IMR-90 (cell line): Measurements from ENCODE around the gene ZNF396.

Source experiments
- BHLHE40 ChIP-seq: fragments of 150-350 bp; IDR thresholded peaks from 2 replicates; pipeline ENCODE4 v1.6.1; 2016; ENCODE audit warnings: mild to moderate bottlenecking, low read depth, low read length
- CEBPB ChIP-seq: IDR thresholded peaks from 2 replicates; pipeline ENCODE4 v1.6.1; 2012; ENCODE audit warnings: low read depth, low read length, improper control_type of control experiment
- CTCF ChIP-seq: conservative IDR thresholded peaks from 2 replicates; pipeline ENCODE4 v1.5.1; 2012; ENCODE audit warnings: mild to moderate bottlenecking, low read depth, low read length, improper control_type of control experiment
- FOS ChIP-seq: fragments of 150-350 bp; IDR thresholded peaks from 2 replicates; pipeline ENCODE4 v1.6.1; 2016; ENCODE audit warnings: low read depth, low read length
- MAFK ChIP-seq: IDR thresholded peaks from 2 replicates; pipeline ENCODE4 v1.6.1; 2012; ENCODE audit warnings: low read depth, low read length, improper control_type of control experiment
- MXI1 ChIP-seq: IDR thresholded peaks from 2 replicates; pipeline ENCODE4 v1.6.1; 2012; ENCODE audit warnings: low read depth, mild to moderate bottlenecking, low read length, moderate library complexity, borderline replicate concordance
- POLR2A ChIP-seq: IDR thresholded peaks from 2 replicates; pipeline ENCODE4 v1.6.1; 2012; ENCODE audit warnings: mild to moderate bottlenecking, low read depth, low read length
- RAD21 ChIP-seq: IDR thresholded peaks from 2 replicates; pipeline ENCODE4 v1.6.1; 2012; ENCODE audit warnings: low read length, improper control_type of control experiment
- SMC3 ChIP-seq: fragments of 150-350 bp; IDR thresholded peaks from 2 replicates; pipeline ENCODE4 v1.6.1; 2016; ENCODE audit warnings: low read depth, mild to moderate bottlenecking, antibody characterized with exemption, low read length, moderate library complexity
- USF2 ChIP-seq: fragments of 150-350 bp; IDR thresholded peaks from 2 replicates; pipeline ENCODE4 v1.6.1; 2017; ENCODE audit warnings: mild to moderate bottlenecking, antibody characterized with exemption, low read length, low read depth

GRCh38 chr18:35328868-35329267 lies 48.3 kb downstream of the ZNF396 start:
- TF ChIP-seq POLR2A (no peak), BHLHE40 (no peak), RAD21 (no peak), CTCF (no peak), SMC3 (no peak), CEBPB (no peak), MXI1 (no peak), MAFK (no peak), USF2 (no peak), FOS (no peak)
